GM12891 (cell line): ENCODE measurements around the gene VRK1.

ENCODE experiments used
- DNase-seq: peaks from one replicate; pipeline ENCODE4 v3.0.0; 2011; ENCODE audit warnings: low spot score; ENCODE audit not compliant: insufficient read length
- FAIRE-seq: peaks from 2 replicates; lab custom pipeline; 2011; peaks lifted over from hg19 to GRCh38; lab: Jason Lieb, UNC
- PAX5 ChIP-seq: IDR thresholded peaks from 2 replicates; pipeline ENCODE4 v1.6.1; 2011; ENCODE audit warnings: low read length, moderate library complexity, mild to moderate bottlenecking; ENCODE audit not compliant: insufficient read depth, severe bottlenecking
- POLR2A ChIP-seq: IDR thresholded peaks from 2 replicates; pipeline ENCODE4 v1.6.1; 2011; ENCODE audit warnings: low read depth, low read length, control low read depth
- POLR2AphosphoS5 ChIP-seq: IDR thresholded peaks from 2 replicates; pipeline ENCODE4 v1.6.1; 2011; ENCODE audit warnings: low read depth, low read length, control low read depth
- POU2F2 ChIP-seq: IDR thresholded peaks from 2 replicates; pipeline ENCODE4 v1.6.1; 2011; ENCODE audit warnings: low read depth, mild to moderate bottlenecking, control low read depth, low read length, moderate library complexity
- SPI1 ChIP-seq: IDR thresholded peaks from 2 replicates; pipeline ENCODE4 v1.6.1; 2011; ENCODE audit warnings: low read depth, low read length, control low read depth
- TAF1 ChIP-seq: IDR thresholded peaks from 2 replicates; pipeline ENCODE4 v1.6.1; 2011; ENCODE audit warnings: low read depth, low read length, control low read depth

Gene VRK1

GRCh38 chr14:96897184-96897583, 100.0 kb downstream of the VRK1 start:
- no peak for DNase-seq
- peak; percentile 45 for FAIRE-seq
- TF ChIP-seq POU2F2: no peak
- TF ChIP-seq PAX5: no peak
- TF ChIP-seq TAF1: no peak
- no peak for TF ChIP-seq POLR2A
- no peak for TF ChIP-seq SPI1
- no peak for TF ChIP-seq POLR2AphosphoS5

DNA sequence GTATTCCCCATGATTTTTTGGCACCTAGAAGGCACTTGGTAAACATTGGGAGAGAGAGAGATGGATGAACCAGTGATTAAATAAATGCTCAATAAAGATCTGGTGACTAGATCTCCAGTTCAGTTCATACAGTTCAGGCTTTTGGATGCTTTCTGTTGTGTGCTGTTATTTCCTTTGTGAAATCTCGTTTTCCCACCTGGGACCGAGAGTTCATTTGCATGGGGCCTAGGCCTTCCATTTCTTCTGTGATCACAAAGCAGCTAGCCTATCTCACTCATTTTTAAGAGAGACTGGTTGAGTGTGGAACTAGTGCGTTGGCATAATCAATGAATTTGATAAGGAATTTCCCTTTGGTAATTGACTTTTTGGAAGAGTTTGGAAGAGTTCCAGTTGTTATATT, 104.0 kb downstream of the VRK1 start:
- peak; percentile 90; the same call in 1 of the 2 replicates for TF ChIP-seq POU2F2
- no peak for TF ChIP-seq SPI1
- TF ChIP-seq POLR2A: no peak
- FAIRE-seq (peak; percentile 77), DNase-seq (no peak)

- FAIRE-seq: no peak
- TF ChIP-seq SPI1 (peak; percentile 59), PAX5 (no peak)
- DNase-seq: no peak
Measured at GRCh38 chr14:96902004-96902403, 104.8 kb downstream of the VRK1 start.

GRCh38 chr14:96903444-96904023, 106.4 kb downstream of the VRK1 start:
- no peak for TF ChIP-seq PAX5
- no peak for TF ChIP-seq POLR2A
- no peak for TF ChIP-seq TAF1
- no peak for TF ChIP-seq POLR2AphosphoS5
- no peak for TF ChIP-seq POU2F2
- no peak for TF ChIP-seq SPI1
- no peak for DNase-seq
- no peak for FAIRE-seq

- no peak for FAIRE-seq
- no peak for DNase-seq
- TF ChIP-seq SPI1 (no peak), POLR2A (no peak), POLR2AphosphoS5 (no peak), PAX5 (no peak), POU2F2 (no peak), TAF1 (no peak)
Measured at GRCh38 chr14:96904201-96904600, 107.0 kb downstream of the VRK1 start.

- TF ChIP-seq SPI1 (peak; percentile 81), POLR2A (no peak)
- FAIRE-seq (peak; percentile 5), DNase-seq (no peak)
Measured at GRCh38 chr14:96905065-96905464, 107.9 kb downstream of the VRK1 start.

GRCh38 chr14:96905825-96906224, 108.6 kb downstream of the VRK1 start:
- DNase-seq (no peak), FAIRE-seq (no peak)
- TF ChIP-seq SPI1 (no peak), POLR2A (no peak), POU2F2 (no peak), TAF1 (no peak), PAX5 (no peak), POLR2AphosphoS5 (no peak)

GRCh38 chr14:96906434-96906833, 109.3 kb downstream of the VRK1 start:
- TF ChIP-seq POLR2A (no peak), PAX5 (no peak), TAF1 (no peak), POU2F2 (no peak), SPI1 (no peak), POLR2AphosphoS5 (no peak)
- DNase-seq (no peak), FAIRE-seq (no peak)

GRCh38 chr14:96909841-96910364, 112.7 kb downstream of the VRK1 start:
- FAIRE-seq (no peak), DNase-seq (no peak)
- TF ChIP-seq POLR2AphosphoS5 (no peak), SPI1 (no peak), PAX5 (no peak), TAF1 (no peak), POU2F2 (no peak)

- no peak for DNase-seq
- FAIRE-seq: no peak
- TF ChIP-seq SPI1 (no peak), POU2F2 (no peak), TAF1 (no peak), POLR2A (no peak), PAX5 (no peak), POLR2AphosphoS5 (no peak)
Measured at GRCh38 chr14:96911499-96912149, 114.4 kb downstream of the VRK1 start.
